ENCODE results near the gene MEGF11.

DNA sequence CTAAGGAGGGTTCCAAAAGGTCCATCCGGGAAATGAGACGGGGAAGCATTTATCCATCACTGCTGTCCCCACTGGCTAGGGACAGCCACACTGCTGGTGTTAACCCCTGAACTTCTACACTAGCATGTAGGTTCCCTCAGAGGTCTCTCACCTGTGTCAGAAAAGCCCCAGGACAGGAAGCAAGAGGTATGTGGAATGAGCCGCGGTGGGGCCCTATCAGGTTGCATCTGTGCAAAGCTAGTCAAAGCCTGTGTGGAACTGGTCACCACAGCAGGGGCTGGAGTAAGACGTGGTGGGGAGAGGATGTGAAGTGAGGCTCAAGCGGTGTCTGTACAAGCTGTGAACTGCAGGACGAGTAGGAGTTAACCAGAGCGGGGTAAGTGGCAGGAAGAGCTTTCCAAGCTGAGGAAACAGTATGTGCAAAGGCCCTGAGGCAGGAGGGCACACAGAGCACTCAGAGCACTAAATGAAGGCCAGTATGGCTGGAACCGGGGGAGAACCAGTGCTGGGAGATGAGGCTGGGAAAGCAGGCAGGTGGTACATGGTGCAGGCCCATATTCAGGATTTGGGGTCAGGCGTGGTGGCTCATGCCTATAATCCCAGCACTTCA is 57.8 kb downstream of the MEGF11 start:
- TF ChIP-seq POLR2AphosphoS5 (IDR thresholded peaks at IDR 0.05; ENCODE audit: borderline replicate concordance, low read depth, low read length), result no peak
- TF ChIP-seq EZH2 (IDR thresholded peaks at IDR 0.05), result no peak
- TF ChIP-seq FOXP2 (optimal IDR thresholded peaks at IDR 0.05; ENCODE audit: control extremely low read depth, extremely low read length, insufficient read depth), result no peak
